GM15510 (cell line): ENCODE data around the gene SAPCD2.

ENCODE experiments used
- POLR2A ChIP-seq: IDR thresholded peaks from 3 replicates; pipeline ENCODE4 v1.6.1; 2011; ENCODE audit warnings: borderline replicate concordance; ENCODE audit not compliant: insufficient read length; ENCODE audit errors: extremely low read depth

The SAPCD2 gene

DNA sequence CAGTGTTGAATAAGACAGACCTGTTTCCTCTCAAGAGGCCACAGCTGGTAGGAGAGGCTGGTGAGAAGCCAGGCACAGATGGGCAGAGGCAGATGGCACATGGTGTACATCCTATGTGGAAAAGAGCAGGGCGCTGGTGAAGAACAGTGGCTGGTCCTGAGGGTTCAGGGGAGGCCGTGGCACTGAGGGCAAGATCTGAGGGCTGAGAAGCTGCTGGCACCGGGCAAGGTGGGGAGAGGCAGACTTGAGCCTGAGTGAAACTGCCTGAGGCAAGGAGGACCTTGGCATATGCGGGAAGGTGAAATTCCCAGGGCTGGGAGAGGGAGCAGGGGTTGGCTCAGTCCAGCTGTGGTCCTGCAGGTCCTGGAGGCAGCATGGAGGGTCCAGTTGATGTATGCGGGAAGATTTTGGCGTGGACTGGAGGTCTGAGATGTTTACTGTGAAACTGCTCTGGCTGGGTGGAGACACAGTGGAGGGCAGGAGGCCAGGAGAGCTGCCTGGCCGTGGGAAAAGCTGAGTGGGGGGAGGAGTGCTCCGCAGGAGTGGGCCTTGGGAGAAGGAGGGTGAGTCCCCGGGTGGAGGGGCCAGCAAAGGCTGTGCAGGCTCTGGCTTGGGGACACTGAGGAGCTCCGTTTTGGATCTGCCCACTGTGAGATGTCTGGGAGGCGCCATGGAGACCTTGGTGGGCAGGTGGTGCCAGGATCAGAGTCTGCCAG, 19.0 kb upstream of the SAPCD2 start:
- TF ChIP-seq POLR2A, result no peak

DNA sequence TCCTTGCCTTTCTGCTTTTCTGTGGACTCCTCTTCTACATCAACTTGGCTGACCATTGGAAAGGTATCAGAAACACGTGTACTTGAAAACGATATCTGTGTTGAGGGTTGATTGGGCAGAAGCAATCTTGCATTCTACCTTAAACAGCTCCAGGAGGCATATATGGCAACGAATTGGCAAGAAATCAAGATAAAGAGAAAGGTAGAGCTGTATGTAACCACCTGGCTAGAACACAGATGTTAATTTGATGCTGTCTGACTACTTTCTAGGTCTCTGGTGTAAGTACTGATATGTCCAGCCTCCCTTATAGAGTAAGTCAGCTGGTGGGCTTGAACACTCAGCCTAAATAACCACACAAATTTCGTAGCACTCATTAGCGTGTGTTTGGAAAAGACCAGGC, 17.8 kb upstream of the SAPCD2 start:
- no peak for TF ChIP-seq POLR2A

- TF ChIP-seq POLR2A, result no peak
Observed at GRCh38 chr9:137087409-137087925, 17.1 kb upstream of the SAPCD2 start.

DNA sequence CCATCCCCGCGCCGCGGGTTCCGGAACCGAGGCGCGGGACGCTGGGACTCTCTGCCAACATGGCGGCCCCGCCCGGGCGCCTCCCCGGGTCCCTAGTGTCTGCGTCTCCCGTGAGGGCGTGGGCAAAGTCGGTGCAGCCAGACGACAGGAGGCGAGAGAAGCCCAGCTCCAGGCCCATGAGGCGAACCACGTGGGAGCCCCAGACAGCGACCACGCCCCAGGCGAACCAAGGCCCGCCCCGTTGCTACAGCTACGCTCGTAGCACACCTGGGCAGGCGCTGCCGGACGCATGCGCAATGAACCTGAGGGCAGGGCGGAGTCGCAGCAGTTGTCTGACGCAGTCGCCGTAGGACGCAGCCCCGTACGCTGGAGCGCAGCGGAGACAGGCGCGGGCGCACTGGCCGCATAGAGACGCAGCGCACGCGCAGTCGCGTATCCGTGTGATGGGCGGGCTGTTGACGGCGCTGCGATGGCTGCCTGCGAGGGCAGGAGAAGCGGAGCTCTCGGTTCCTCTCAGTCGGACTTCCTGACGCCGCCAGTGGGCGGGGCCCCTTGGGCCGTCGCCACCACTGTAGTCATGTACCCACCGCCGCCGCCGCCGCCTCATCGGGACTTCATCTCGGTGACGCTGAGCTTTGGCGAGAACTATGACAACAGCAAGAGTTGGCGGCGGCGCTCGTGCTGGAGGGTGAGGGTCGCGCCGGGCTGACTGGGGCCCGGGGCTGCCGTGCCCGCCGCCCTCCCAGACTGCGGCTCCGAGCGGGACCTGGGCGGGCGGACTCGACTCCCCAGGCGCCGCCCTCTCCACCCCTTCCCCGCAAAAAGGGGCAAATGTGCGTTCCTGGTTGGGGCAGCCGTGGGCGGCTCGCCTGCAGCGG, 16.4 kb upstream of the SAPCD2 start, which contains the start of gene MAN1B1:
Gene MAN1B1, plus strand, starts transcription at position 455 of the 878 bp plus-strand sequence. Its CDS starts 15 bp downstream, at position 470.
- peak; percentile 58 for TF ChIP-seq POLR2A

- peak; percentile 38 for TF ChIP-seq POLR2A
Observed at GRCh38 chr9:137085920-137086530, 15.7 kb upstream of the SAPCD2 start.

DNA sequence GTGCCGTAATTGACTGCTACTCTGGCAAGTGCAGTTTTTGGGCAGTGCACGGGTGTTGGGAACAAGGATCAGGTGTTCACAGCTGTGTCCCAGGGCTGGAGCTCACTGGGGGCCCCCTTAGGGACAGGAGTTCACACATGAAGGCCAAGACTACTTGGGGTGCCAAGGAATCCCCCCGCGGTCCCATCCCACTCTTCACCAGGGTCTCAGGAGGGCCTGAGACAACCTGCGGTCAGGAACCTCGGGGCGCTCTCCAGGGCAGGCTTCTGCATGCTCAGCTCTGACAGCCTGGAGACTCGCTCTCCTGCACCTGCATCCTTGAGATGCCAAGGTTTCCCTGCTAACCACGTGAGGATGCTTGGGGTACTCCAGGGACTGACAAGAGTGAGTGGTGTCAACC, 14.2 kb upstream of the SAPCD2 start:
- TF ChIP-seq POLR2A, result no peak

DNA sequence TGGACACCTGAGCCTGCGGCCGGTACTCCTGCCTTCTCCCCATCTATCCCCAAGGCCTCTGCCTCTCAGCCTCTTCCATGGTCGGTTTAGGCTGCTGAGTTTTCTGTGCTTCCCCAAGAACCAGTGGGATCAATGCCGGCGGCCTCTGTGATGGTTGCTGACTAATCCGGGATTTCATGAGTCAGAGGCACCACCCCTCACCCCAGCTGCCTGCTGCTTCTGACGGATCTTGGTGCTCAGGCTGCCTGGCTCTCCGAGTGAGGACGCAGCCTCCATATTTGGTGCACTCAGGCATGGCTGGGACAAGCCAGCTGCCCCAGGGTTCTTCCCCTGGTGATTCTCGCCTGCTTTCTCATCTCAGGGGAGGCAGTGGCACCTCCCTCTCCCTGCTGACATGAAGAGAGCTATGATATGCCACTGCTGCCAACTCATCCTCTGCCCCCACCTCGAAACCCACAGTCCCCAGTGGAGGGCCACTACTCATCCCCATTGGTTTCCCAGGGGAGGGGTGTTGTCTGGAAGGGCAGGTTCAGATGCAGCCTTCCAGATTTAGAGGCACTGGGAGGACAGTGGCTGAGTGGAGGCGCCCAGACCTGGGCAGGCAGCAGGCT, 13.1 kb upstream of the SAPCD2 start:
- TF ChIP-seq POLR2A, result no peak

DNA sequence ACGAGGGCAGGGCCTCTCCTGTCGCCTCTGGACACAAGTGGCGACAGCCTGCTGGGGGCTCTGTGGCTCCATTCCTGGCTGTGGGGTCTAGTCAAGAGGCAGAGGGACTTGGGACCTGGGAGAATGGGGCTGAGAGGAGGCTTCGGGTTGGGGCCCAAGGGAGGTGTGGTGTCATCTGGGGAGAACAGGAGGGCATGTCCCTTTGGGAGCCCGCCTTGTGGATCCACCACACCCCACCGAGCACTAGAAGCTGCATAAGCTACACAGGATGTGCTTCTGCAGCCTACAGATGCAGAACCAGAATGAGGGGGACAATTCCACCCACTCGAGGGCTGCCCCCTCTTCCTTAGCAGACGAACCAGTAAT, 12.6 kb upstream of the SAPCD2 start:
- TF ChIP-seq POLR2A, result no peak

DNA sequence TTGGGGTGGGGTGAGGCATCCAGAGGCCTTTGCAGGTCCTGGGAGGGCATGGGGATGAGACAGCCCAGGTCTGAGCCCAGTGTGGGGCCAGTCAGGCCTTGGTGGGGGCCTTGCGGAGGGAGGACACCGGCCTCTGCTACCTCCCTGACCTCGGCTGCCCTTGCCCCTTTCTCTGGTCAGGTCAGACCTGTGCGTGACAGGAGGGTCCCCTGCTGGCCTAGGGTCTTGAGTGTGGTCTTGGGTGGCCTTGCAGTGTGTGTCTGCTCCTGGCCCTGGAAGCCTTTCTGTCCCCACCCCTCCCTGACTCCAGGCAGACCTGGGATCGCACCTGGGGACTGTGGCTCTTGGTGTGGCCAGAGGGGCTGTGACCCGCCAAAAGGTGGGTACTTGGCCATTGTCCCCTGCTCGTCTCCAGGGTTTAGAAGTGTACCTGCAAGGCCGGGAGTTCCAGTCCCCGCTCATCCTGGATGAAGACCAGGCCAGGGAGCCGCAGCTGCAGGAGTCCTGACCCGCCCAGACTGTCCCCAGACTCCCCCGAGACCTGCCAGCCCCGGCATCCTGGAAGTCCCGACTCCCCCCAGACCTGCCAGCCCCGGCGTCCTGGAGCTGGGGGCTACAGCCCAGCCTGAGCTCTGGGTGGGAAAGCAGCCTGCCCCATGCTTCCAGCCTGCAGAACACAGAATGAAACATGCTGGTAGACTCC, 12.0 kb upstream of the SAPCD2 start:
- no peak for TF ChIP-seq POLR2A

DNA sequence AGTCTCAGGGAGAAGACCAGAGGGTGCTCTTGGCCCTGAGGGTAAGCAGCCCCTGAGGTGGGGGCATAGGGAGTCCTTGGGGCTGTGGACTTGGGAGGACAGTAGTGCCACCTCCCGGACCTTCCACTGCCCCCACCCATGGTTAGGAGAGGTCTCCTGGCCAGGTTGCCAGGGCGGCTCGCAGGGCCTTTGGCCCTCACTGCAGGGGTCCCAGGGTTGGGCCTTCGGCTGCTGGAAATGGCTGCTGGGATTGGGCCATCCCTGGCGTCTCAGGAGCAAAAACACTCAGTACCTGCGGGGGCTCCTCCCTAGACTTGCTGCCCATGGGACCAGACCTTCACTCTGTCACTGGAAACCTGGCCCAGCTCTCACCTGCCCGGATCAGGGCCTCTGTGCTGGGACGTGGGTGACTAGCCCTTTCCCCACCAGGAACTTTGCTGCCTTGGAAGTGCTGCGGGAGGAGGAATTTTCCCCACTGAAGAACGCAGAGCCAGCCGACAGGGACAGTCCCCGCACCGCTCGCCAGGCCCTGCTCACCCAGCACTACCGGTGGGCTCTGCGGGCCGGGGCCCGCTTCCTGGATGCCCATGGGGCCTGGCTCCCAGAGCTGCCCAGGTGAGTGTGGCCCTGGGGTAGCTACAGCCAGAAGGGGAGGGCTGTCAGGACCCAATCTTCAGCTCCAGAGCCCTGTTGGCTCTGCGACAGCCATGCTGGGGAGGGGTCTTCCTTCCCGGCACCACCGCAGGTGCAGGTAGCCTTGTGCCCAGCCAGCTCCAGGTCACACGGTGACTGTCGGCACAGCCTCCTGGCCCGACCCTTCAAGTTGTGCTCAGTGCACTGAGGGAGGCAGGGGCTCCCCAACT, 10.1 kb upstream of the SAPCD2 start:
- no peak for TF ChIP-seq POLR2A

DNA sequence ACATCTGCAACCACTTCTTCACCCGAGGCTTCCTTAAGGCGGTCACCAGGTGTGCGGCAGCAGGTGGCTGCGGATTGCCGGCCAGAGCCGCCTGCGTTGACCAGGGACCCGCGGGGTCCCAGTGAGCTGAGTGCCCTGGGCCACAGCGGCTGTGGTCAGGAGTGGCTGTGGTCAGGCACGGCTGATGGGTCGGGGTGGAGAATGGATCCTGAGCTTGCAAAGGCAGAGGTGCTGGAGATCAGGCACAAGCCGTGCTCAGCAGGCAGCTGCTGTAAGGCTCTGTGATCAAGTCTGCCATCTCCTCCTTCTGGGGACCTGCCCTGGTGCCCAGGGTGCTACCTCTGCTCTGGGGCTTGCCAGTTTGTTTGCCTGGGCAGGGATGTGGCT, 9.0 kb upstream of the SAPCD2 start:
- no peak for TF ChIP-seq POLR2A

GRCh38 chr9:137078701-137079400, 8.5 kb upstream of the SAPCD2 start:
- no peak for TF ChIP-seq POLR2A
